SK-N-SH (cell line): Measurements from ENCODE around the gene PARD3B. TPM values are rescaled to one million over a fixed set of nuclear protein-coding genes. Genes with fewer than 3 reads are reported as not detected.

Experiments used
- CTCF ChIA-PET: fragments of 300-600, 350-600 bp; formaldehyde crosslinking; extraction: SDS; loops from one replicate; lab custom pipeline; 2021; lab: Yijun Ruan, JAX
- POLR2A ChIA-PET: fragments of 350-600 bp; sonication (Branson Sonifier 250); formaldehyde crosslinking; extraction: SDS; loops from one replicate; lab custom pipeline; 2020; ENCODE audit warnings: antibody characterized with exemption, inconsistent platforms; lab: Yijun Ruan, JAX
- DNase-seq: peaks from one replicate; pipeline ENCODE4 v3.0.0; 2012
- H2AFZ ChIP-seq: fragments of 200-600 bp; sonication (generic); 2 replicates; pipeline ENCODE4 v1.8.1; 2016; ENCODE audit warnings: antibody characterized with exemption, mild to moderate bottlenecking, low read depth
- H3F3A ChIP-seq: fragments of 200-600 bp; sonication (generic); replicated peaks from 2 replicates; pipeline ENCODE3; 2016; ENCODE audit warnings: antibody characterized with exemption, mild to moderate bottlenecking; ENCODE audit not compliant: insufficient read depth
- H3K27ac ChIP-seq, 2 experiments: fragments of 200-500 bp in 1 of 2; fragments of 200-600 bp in 1 of 2; sonication (Bioruptor generic) in 1 of 2; sonication (generic), shearing (Covaris generic) in 1 of 2; 2 replicates each; pipeline versions ENCODE4 v1.5.1 to v1.6.1; 2014 to 2016; ENCODE audit warnings: low read depth in 2 of 2, inconsistent platforms in 1 of 2, low read length in 1 of 2, mild to moderate bottlenecking in 1 of 2, mixed read lengths in 1 of 2
- H3K27me3 ChIP-seq: fragments of 200-600 bp; sonication (generic), shearing (Covaris generic); 2 replicates; pipeline ENCODE4 v1.6.1; 2016; ENCODE audit warnings: mixed run types; ENCODE audit not compliant: insufficient read depth
- H3K36me3 ChIP-seq, 2 experiments: fragments of 200-500 bp in 1 of 2; fragments of 200-600 bp in 1 of 2; sonication (Bioruptor generic) in 1 of 2; sonication (generic) in 1 of 2; replicated peaks in 1 of 2; 2 replicates each; pipeline versions ENCODE3 to v1.5.1; 2014 to 2016; ENCODE audit warnings: low read length in 1 of 2, mild to moderate bottlenecking in 1 of 2; ENCODE audit not compliant: insufficient read depth in 2 of 2, control insufficient read depth in 1 of 2
- H3K4me1 ChIP-seq, 2 experiments: fragments of 200-500 bp in 1 of 2; fragments of 200-600 bp in 1 of 2; sonication (Bioruptor generic) in 1 of 2; sonication (generic), shearing (Covaris generic) in 1 of 2; 2 replicates each; pipeline versions ENCODE4 v1.5.1 to v1.6.1; 2014 to 2016; ENCODE audit warnings: low read depth in 1 of 2, low read length in 1 of 2, mixed run types in 1 of 2; ENCODE audit not compliant: insufficient read depth in 2 of 2, control insufficient read depth in 1 of 2
- H3K4me2 ChIP-seq: fragments of 200-600 bp; sonication (generic), shearing (Covaris generic); 2 replicates; pipeline ENCODE4 v1.6.1; 2017; ENCODE audit warnings: mixed run types
- H3K4me3 ChIP-seq, 2 experiments: fragments of 200-500 bp in 1 of 2; fragments of 200-600 bp in 1 of 2; sonication (Bioruptor generic) in 1 of 2; sonication (generic), shearing (Covaris generic) in 1 of 2; 2 replicates each; pipeline versions ENCODE4 v1.5.1 to v1.8.1; 2014 to 2016; ENCODE audit warnings: low read depth in 2 of 2, inconsistent platforms in 1 of 2, low read length in 1 of 2, mild to moderate bottlenecking in 1 of 2, mixed read lengths in 1 of 2, moderate library complexity in 1 of 2
- H3K79me2 ChIP-seq: fragments of 200-600 bp; sonication (generic); 2 replicates; pipeline ENCODE4 v1.8.1; 2017; ENCODE audit warnings: mild to moderate bottlenecking; ENCODE audit not compliant: insufficient read depth
- H3K9ac ChIP-seq: fragments of 200-600 bp; sonication (generic); 2 replicates; pipeline ENCODE4 v1.6.1; 2017; ENCODE audit warnings: mixed run types
- H3K9me2 ChIP-seq: fragments of 200-600 bp; sonication (generic); 2 replicates; pipeline ENCODE4 v1.6.1; 2017; ENCODE audit warnings: mixed run types
- H3K9me3 ChIP-seq: fragments of 200-600 bp; sonication (generic); 2 replicates; pipeline ENCODE4 v1.6.1; 2017; ENCODE audit warnings: mixed run types, mild to moderate bottlenecking, moderate library complexity
- H4K20me1 ChIP-seq: fragments of 200-600 bp; sonication (generic); 2 replicates; pipeline ENCODE4 v1.6.1; 2017; ENCODE audit warnings: mild to moderate bottlenecking, mixed run types; ENCODE audit not compliant: insufficient read depth
- CHD2 ChIP-seq: fragments of 150-350 bp; IDR thresholded peaks from 2 replicates; pipeline ENCODE4 v1.6.1; 2018; ENCODE audit warnings: low read length; ENCODE audit not compliant: partially characterized antibody
- ELF1 ChIP-seq: IDR thresholded peaks from 2 replicates; pipeline ENCODE4 v1.4.0; 2012
- EZH2phosphoT487 ChIP-seq: fragments of 200-600 bp; sonication (generic); IDR thresholded peaks from 2 replicates; pipeline ENCODE4 v1.6.1; 2017; ENCODE audit warnings: low read depth, mixed run types, mild to moderate bottlenecking, antibody characterized with exemption, moderate library complexity, borderline replicate concordance
- GATA2 ChIP-seq: sonication (generic); formaldehyde crosslinking; IDR thresholded peaks from 2 replicates; pipeline ENCODE4 v1.5.0; 2020; ENCODE audit warnings: mild to moderate bottlenecking, missing genetic modification reagents
- MXI1 ChIP-seq: IDR thresholded peaks from 2 replicates; pipeline ENCODE4 v1.6.1; 2012; ENCODE audit warnings: mild to moderate bottlenecking, low read depth, low read length, improper control_type of control experiment
- NFIC ChIP-seq: IDR thresholded peaks from 2 replicates; pipeline ENCODE4 v1.4.0; 2012; ENCODE audit warnings: borderline replicate concordance
- RCOR1 ChIP-seq: fragments of 150-350 bp; IDR thresholded peaks from 2 replicates; pipeline ENCODE4 v1.6.1; 2017; ENCODE audit warnings: antibody characterized with exemption, low read length
- RXRA ChIP-seq: IDR thresholded peaks from 2 replicates; pipeline ENCODE4 v1.4.0; 2012; ENCODE audit warnings: low read depth, mild to moderate bottlenecking, borderline replicate concordance
- USF2 ChIP-seq: fragments of 150-350 bp; IDR thresholded peaks from 2 replicates; pipeline ENCODE4 v1.6.1; 2017; ENCODE audit warnings: antibody characterized with exemption, low read length, low read depth, borderline replicate concordance
- ZBTB33 ChIP-seq: IDR thresholded peaks from 2 replicates; pipeline ENCODE4 v1.4.0; 2012; ENCODE audit warnings: low read depth, borderline replicate concordance
- WGBS: methylation state at CpG from one replicate; pipeline ENCODE4 v1.1.6; 2017; ENCODE audit warnings: low lambda C conversion rate; 5-methylcytosine and 5-hydroxymethylcytosine counted together
- polyA plus RNA-seq, 3 experiments: library from polyadenylated mRNA; depleted of rRNA; stranded (reverse); fragments of >200 nt; gene quantifications; 2 replicates each; pipeline ENCODE4 v1.2.3, GENCODE V29; 2012
- TF ChIP-seq, protein P1 (sequence below): IDR thresholded peaks from 2 replicates; pipeline ENCODE4 v1.6.1; 2012; ENCODE audit warnings: mild to moderate bottlenecking, low read depth, low read length, moderate library complexity
- TF ChIP-seq, protein P2 (sequence below): IDR thresholded peaks from 2 replicates; pipeline ENCODE4; 2012

PARD3B gene
- polyA plus RNA-seq, 1 of the 3 experiments (the other 2 are of a cell fraction) = 0.87 TPM

- TF ChIP-seq USF2 = no peak
- TF ChIP-seq, protein P1, sequence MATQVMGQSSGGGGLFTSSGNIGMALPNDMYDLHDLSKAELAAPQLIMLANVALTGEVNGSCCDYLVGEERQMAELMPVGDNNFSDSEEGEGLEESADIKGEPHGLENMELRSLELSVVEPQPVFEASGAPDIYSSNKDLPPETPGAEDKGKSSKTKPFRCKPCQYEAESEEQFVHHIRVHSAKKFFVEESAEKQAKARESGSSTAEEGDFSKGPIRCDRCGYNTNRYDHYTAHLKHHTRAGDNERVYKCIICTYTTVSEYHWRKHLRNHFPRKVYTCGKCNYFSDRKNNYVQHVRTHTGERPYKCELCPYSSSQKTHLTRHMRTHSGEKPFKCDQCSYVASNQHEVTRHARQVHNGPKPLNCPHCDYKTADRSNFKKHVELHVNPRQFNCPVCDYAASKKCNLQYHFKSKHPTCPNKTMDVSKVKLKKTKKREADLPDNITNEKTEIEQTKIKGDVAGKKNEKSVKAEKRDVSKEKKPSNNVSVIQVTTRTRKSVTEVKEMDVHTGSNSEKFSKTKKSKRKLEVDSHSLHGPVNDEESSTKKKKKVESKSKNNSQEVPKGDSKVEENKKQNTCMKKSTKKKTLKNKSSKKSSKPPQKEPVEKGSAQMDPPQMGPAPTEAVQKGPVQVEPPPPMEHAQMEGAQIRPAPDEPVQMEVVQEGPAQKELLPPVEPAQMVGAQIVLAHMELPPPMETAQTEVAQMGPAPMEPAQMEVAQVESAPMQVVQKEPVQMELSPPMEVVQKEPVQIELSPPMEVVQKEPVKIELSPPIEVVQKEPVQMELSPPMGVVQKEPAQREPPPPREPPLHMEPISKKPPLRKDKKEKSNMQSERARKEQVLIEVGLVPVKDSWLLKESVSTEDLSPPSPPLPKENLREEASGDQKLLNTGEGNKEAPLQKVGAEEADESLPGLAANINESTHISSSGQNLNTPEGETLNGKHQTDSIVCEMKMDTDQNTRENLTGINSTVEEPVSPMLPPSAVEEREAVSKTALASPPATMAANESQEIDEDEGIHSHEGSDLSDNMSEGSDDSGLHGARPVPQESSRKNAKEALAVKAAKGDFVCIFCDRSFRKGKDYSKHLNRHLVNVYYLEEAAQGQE = no peak
- peak; percentile 30; the same call in 1 of the 2 replicates for TF ChIP-seq RCOR1
- TF ChIP-seq EZH2phosphoT487 = no peak
- peak; percentile 73; the same call in 1 of the 2 replicates for TF ChIP-seq GATA2 (CRISPR knock-in tag)
- no peak overlapping the region for H3K4me3 ChIP-seq
- peaks cover 0 to 26% of the 10 kb centered on the region in 2 experiments; a peak in 1 of 4 replicates for H3K4me1 ChIP-seq
- no peak overlapping the region for H3K9ac ChIP-seq
- no peaks in the 10 kb centered on the region for H3K79me2 ChIP-seq
- no peak overlapping the region; a peak in 1 of 4 replicates for H3K27ac ChIP-seq
- H3K27me3 ChIP-seq = no peaks in the 10 kb centered on the region
- WGBS = 87% methylated on average over 3 of the region's 4 CpGs
- ChIA-PET POLR2A (no interaction called here), CTCF (interaction anchor here (0.9 to 1.0 kb wide), 2 partner anchors 39 to 156 kb away, joined by 3 to 4 read pairs; no protein-coding TSS in a partner anchor)
- no peaks in the 10 kb centered on the region for H3K9me3 ChIP-seq
- DNase-seq = peak; percentile 36
- no peaks in the 10 kb centered on the region for H3F3A ChIP-seq
- no peaks in the 10 kb centered on the region for H4K20me1 ChIP-seq
- no peaks in the 10 kb centered on the region for H3K36me3 ChIP-seq
- H3K9me2 ChIP-seq = no peaks in the 10 kb centered on the region
- no peak overlapping the region for H3K4me2 ChIP-seq
- H2AFZ ChIP-seq = no peak overlapping the region
These were observed 1012.6 kb downstream of the PARD3B start for GRCh38 chr2:205557873-205558272.

GRCh38 chr2:205561441-205561840 is 1016.2 kb downstream of the PARD3B start:
- no peaks in the 10 kb centered on the region for H4K20me1 ChIP-seq
- H3K79me2 ChIP-seq = no peaks in the 10 kb centered on the region
- H3K4me2 ChIP-seq = no peak overlapping the region
- no peak for TF ChIP-seq RXRA
- no peak for TF ChIP-seq USF2
- no peak for TF ChIP-seq CHD2
- TF ChIP-seq, protein P2, sequence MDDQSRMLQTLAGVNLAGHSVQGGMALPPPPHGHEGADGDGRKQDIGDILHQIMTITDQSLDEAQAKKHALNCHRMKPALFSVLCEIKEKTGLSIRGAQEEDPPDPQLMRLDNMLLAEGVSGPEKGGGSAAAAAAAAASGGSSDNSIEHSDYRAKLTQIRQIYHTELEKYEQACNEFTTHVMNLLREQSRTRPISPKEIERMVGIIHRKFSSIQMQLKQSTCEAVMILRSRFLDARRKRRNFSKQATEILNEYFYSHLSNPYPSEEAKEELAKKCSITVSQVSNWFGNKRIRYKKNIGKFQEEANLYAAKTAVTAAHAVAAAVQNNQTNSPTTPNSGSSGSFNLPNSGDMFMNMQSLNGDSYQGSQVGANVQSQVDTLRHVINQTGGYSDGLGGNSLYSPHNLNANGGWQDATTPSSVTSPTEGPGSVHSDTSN = no peak
- TF ChIP-seq MXI1 = no peak
- TF ChIP-seq NFIC = no peak
- no peak for TF ChIP-seq ZBTB33
- no peak for TF ChIP-seq RCOR1
- TF ChIP-seq ELF1 = no peak
- DNase-seq = no peak
- POLR2A ChIA-PET = no interaction called here
- CTCF ChIA-PET = interaction anchor here (1.0 kb wide), 1 partner anchor 114 kb away, joined by 3 read pairs; no protein-coding TSS in a partner anchor
- H3K27me3 ChIP-seq = no peaks in the 10 kb centered on the region
- H3F3A ChIP-seq = no peaks in the 10 kb centered on the region
- H3K9ac ChIP-seq = no peak overlapping the region
- peaks cover 0 to 17% of the 10 kb centered on the region in 2 experiments; a peak in 2 of 4 replicates for H3K4me1 ChIP-seq
- H3K27ac ChIP-seq = no peak overlapping the region
- WGBS = 98% methylated on average over 5 of the region's 6 CpGs
- H2AFZ ChIP-seq = no peak overlapping the region
- no peaks in the 10 kb centered on the region for H3K9me3 ChIP-seq
- H3K9me2 ChIP-seq = no peaks in the 10 kb centered on the region
- H3K4me3 ChIP-seq = no peak overlapping the region
- H3K36me3 ChIP-seq = no peaks in the 10 kb centered on the region
